ENCODE measurements around the gene CARMIL1.

CARMIL1 gene

DNA sequence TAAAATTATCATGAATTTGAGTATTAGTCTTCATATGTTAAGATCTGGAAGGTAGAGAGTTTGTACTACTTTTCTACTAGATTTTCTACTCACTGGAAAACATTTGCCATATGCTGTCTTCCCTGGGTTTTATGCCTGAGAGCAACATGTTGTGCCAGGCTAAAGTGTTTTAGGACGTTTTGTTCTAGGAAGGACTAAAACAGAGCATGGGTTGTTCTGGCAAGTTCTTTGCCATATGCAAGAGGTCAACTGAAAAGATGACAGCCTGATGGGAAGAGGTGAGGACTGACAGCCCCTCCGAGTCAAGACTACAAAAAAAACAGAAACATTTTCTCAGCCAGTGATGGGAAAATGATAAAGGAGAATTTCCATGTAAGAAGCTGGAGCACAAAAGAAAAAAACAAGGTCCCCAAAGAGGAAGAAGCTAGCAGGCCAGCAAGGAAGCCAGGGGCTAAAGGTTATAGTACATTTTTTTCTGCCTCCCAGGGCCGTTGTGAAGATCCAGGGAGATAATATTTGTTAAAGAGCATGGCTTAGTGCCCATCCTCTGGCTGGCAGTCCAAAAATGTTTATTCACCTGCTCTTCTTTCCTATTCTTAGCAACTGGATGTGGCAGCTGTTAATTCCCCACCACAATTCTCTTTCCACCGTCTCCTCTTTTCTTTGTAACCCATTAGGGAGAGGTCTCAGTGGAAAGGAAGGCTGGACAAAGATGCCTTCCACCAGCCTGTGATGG, 380.6 kb downstream of the CARMIL1 start:
- TF ChIP-seq, protein P1, sequence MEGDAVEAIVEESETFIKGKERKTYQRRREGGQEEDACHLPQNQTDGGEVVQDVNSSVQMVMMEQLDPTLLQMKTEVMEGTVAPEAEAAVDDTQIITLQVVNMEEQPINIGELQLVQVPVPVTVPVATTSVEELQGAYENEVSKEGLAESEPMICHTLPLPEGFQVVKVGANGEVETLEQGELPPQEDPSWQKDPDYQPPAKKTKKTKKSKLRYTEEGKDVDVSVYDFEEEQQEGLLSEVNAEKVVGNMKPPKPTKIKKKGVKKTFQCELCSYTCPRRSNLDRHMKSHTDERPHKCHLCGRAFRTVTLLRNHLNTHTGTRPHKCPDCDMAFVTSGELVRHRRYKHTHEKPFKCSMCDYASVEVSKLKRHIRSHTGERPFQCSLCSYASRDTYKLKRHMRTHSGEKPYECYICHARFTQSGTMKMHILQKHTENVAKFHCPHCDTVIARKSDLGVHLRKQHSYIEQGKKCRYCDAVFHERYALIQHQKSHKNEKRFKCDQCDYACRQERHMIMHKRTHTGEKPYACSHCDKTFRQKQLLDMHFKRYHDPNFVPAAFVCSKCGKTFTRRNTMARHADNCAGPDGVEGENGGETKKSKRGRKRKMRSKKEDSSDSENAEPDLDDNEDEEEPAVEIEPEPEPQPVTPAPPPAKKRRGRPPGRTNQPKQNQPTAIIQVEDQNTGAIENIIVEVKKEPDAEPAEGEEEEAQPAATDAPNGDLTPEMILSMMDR (IDR thresholded peaks at IDR 0.05): no peak

DNA sequence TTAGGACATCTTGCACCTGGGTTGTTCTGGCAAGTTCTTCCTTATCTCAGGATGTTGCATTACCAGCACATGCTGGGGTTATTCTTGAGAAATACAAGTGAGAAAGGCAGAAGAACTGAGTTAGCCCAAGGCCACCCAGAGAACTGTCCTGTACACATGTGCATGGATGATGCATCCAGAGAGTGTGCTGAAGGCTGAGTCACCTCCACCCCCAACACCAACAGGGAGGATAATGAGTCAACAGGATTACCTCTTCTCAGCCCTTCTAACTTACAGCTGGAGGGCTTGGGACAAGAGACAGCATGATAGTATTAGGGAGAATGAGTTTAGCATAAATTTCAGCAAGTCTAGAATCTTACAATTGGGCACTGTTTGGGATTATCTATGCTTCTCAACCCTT, 381.3 kb downstream of the CARMIL1 start:
- TF ChIP-seq, protein P1 (IDR thresholded peaks at IDR 0.05): no peak

DNA sequence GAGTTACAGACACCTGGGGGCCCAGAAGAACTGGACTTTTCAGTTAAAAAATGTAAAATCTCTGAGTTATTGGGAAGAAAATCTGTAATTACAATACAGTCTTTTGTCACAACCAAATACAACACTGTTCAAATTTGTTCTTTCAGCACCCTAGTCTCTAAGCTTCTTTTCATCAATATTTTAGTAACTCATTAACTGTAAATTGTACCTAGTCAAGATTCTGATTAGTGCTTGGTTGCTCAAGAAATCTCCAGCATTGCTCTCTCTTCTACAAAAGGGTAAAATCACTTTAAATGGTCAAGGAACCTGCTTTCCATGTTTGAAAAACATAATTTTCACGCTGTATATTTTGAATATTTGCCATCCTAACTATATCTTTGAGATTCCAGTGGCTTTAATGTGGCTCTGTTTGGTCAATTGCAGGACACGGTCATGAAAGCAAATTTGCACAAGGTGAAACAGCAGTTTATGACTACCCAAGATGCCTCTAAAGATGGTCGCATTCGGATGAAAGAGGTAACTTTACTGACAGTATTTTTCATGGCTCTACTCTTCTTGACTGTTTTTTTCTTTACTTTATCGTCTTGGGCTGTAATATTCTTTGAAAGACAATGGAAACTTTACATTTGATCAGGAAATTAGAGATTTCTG, 382.1 kb downstream of the CARMIL1 start:
- TF ChIP-seq, protein P1 (IDR thresholded peaks at IDR 0.05): no peak

DNA sequence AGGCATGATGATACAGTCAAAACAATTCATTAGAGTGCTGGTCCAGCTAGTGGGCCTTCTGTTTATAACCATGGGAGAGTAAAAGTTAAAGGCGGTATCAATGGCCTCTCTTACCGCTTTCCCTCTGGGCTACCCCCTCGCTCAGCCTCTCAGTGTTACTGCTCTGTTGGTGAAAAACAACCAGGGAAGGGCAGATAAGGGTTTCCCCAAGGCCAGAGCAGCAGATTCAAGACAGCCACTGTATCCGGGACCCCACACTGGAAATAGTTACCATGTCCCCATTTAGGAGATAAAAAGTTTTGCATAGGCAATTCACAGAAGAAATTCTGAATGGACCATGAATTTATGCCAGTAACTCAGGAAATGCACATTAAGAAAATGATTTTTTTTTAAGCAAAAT, 386.3 kb downstream of the CARMIL1 start:
- TF ChIP-seq, protein P1 (IDR thresholded peaks at IDR 0.05): no peak

DNA sequence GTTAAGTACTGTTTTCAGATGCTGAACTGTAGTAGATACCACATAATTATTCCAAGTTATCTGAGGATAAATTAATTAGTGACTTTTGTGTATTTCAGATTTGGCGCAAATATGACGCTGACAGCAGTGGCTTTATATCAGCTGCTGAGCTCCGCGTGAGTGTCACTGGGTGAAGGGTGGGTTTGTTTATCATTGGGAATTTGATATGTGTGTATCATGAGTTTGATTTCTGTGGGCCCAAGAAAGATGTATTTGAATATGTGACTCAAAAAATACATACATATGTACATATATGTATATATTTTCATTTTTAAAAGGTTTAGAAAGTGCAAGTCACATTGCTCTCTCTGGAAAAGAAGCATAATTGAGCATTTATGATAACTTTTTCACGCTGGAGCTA, 390.2 kb downstream of the CARMIL1 start:
- TF ChIP-seq, protein P1 (IDR thresholded peaks at IDR 0.05): no peak
